SK-N-MC (cell line): ENCODE measurements around the gene SPSB1.

Source experiments
- EZH2 ChIP-seq: fragments of 200-600 bp; sonication (generic); IDR thresholded peaks from one replicate; pipeline ENCODE4 v1.6.1; 2017; ENCODE audit warnings: antibody characterized with exemption
- POLR2AphosphoS5 ChIP-seq: IDR thresholded peaks from 2 replicates; pipeline ENCODE4 v1.6.1; 2012; ENCODE audit warnings: mild to moderate bottlenecking, low read depth, low read length, borderline replicate concordance

DNA sequence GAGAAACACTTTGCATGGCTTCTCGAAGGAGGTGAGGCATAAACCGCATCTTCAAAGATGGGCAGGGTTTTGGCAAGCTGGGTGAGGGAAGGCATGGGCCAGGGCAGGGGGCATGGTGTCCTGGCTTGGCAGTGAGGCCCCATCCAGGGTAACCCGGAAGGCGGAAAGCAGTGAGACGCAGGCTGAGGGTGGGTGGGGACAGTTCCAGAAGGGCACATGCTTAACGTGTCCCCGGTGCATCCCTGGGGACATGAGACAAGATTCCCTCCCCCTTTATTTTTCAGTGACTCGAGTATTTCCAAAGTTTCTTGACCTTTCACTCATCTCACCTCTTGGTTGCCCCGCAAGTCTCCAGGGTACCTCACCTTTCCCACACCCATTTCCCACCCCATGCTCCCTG lies 123.8 kb downstream of the SPSB1 start:
- TF ChIP-seq EZH2 = no peak
- no peak for TF ChIP-seq POLR2AphosphoS5
